AG08395 (cell line): ENCODE measurements around the gene CEP41.

ENCODE experiments used
- DNase-seq: peaks from one replicate; pipeline ENCODE4 v3.0.0; 2012; ENCODE audit warnings: mixed read lengths, low spot score

Gene CEP41, protein sequence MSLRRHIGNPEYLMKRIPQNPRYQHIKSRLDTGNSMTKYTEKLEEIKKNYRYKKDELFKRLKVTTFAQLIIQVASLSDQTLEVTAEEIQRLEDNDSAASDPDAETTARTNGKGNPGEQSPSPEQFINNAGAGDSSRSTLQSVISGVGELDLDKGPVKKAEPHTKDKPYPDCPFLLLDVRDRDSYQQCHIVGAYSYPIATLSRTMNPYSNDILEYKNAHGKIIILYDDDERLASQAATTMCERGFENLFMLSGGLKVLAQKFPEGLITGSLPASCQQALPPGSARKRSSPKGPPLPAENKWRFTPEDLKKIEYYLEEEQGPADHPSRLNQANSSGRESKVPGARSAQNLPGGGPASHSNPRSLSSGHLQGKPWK

DNA sequence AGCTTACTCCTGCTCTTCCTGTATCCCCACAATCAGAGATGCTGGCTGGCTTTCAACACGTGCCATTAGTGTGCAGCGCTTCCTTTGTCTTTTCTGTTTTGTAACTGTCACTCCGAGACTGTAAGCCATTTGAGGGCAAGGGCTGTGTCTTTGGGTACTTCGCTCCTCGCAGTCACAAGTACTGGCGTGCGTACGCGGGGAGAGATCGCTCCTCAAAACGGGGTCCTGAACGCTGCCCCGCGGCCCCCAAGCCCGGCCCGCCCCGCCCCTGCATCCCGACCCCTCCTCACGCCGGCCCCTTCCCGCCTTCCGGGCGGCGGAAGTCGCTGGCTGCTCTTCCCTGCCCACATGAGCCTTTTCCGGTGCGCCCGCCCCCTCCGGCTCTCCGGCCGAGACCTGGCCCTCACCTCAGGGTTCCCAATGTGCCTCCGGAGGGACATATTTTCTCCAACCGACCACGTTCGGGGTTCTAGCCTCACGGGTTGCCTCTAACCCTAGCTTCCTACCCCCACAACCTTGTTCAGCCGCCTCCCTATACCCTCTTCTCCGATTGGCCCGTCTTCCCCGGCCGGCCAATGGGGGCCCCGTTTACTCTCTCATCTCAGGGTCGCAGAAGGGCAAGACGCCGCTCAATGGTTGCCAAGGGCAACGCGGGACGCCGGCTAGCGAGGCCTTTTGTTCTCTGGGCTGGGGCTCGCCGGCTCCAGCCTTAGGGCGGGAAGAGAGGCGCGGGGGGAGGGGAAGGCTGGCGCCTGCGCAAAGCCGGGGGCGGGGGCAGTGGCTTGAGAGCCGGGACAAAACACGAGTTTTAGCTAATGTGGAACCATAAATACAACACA is at the start of gene CEP41:
TSS of gene CEP41 (minus strand) at position 490 of the 839 bp plus-strand sequence. CDS start at position 440, 50 bp downstream.
- DNase-seq, result peak; percentile 99

DNA sequence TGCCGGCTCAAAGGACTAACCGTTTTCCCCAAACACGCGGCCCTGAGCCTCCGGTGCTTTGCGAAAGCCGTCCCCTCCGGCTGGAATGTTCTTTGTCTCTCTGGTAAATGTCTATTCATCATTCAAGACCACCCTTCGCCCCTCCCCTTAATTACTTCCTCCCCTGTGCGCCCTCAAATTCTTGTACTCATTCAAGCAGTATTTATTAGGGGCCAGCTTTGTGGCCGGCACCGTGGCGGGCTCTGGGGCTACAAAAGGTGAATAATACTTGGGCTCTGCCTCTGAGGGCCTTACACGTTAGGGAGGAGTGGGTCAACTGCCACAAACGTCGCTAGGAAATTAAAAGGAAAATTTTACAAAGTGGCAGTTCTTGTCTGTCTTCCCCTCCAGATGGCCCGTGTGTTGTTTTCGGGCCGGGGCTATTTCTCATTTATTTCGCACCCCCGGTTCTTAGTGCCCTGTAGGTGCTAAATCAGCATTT is 49.5 kb upstream of the CEP41 start:
- no peak for DNase-seq

- DNase-seq, result no peak
Measured at GRCh38 chr7:130489140-130489983, 48.5 kb upstream of the CEP41 start.

DNA sequence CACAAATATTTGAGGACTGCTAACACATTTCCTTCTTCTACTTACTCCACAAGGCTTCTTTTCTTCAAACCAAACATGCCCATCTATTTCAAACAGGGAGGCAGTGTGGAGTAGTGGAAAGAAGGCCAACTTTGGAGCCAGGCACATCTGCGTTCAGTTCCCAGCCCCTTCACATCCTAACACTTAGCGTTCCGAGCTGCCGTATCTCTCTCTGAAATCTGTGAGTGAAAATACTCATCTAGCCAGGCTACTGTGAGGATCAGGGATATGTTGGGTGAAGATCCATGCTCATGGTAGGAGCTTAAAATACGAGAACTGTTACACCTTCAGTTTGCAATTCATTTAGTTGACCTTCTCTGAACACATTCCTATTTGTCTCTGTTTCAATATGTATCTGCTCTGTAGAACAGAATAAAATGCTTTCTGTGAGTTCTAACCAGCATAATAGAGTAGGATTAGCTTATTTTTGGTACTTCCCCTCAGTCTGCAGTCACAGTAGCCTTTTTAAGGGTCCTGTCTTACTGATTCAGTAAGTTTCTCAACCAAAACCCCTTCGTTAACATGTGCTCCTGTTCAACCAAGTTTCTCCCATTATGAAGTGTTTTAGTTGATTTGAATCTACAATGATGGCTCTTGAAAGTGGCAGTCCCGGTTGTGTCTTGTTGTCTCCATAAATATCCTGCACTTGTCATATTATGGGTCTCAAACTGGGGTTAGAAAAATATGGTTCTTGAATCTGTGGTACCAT is 47.8 kb upstream of the CEP41 start:
- no peak for DNase-seq

DNA sequence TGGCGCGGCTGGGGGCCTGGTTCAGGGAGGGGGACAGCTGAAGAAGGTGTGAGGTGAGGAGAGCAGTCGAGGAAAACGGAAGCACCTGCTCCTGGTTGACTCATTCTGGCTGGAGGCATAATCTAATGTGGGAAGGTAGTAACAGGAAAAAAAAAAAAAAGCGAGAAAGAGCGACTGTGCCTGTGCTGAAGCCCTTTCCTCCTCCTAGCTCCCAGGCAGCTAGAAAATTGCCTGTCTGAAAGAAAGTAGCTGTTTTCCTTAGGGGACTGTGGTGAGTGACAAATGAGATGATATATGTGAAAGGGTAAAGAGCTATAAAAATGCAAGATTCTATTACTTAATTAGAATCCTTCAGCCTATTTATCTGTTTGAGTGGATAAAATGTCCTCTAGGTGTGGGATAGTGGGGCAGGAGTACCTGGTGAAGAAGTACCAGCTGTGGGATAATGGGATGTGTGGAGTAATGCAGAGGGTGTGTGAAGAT is 46.2 kb upstream of the CEP41 start:
- DNase-seq, result no peak

- no peak for DNase-seq
Measured at GRCh38 chr7:130486114-130486953, 45.5 kb upstream of the CEP41 start.

- DNase-seq, result no peak
Measured at GRCh38 chr7:130485734-130486113, 44.9 kb upstream of the CEP41 start.

GRCh38 chr7:130483031-130483430 is 42.2 kb upstream of the CEP41 start:
- DNase-seq, result no peak

GRCh38 chr7:130481898-130482297 is 41.1 kb upstream of the CEP41 start:
- DNase-seq, result no peak

DNA sequence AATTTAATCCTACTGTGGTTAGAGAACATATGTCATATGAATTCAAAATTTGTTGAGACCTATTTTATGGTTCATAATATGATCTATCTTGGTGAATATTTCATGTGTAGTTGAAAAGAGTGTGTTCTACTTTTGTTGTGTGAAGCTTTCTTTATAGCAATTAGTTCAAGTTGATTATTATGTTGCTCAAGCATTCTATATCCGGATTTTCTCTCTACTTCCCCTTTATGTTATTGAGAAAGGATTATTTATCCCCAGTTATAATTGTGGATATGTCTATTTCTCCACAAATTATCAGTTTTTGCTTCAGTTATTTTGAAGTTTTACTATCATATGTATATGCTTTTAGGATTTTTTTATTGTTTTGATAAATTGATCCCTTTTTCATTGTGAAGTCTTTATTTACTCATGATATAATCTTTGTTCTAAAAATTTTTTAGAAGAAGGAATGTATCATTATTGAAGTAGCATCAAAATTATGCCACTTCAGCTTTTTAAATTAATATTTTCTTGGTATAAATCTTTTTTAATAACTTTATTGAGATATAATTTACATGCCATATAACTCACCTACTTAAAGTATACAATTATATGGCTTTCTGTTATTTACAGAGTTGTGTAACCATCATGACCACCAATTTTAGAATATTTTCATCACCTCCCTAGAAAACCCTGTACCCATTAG is 39.0 kb upstream of the CEP41 start:
- no peak for DNase-seq

DNA sequence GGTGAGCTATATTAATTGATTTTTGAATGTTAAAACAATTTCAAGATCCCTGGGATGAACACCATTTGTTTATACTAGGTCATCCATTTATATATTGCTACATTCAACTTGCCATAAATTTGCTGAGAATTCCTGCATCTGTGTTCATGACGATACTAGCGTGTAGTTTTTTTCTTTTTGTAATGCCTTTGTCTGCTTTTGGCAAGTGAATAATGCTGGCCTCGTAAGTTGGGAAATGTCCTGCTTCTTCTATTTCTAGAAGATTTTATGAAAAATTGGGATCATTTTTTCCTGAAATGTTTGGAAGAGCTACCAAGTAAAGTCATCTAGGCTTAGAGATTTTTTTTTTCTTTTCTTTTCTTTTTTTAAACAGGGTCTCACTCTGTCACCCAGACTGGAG is 38.2 kb upstream of the CEP41 start:
- DNase-seq, result no peak

DNA sequence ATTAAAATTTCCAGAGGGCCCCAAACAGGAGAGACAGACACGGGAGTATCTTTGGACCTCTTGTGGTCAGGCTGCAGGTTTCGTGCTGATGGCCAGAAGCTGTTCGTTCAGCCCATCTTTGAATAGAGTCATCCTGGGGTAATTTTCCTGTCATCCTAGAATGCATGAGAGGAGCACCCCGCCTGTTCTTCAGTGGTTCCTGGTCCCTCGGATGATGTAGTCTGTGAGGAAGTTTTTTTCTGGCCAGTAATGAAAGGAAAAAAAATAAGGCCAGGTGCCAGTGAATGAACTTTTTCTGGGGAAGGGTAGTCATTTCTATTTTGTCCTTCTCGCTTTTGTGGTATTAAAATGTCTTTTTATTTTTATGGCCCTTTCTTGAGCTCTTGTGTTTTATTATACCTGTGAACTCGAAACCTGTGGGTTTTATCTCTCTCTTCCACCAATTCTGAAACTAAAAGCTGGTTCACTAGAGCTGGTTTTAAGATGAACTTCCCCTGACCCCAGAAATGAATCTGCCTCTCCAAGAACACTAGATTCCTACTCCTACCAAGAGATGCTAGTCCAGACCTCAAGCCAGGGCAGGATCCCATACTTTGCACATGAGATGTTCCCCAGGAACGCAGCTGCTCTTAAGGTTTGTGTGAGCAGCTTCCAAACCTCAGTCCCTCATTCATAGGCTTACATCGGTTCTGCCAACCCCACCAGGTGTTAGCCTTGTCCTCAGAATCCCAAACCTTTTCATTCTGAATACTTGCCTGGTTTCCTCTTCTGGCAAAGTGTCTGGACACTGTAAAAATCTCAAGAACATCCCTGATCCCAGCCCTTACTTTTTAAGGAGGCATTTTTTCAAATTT is 35.7 kb upstream of the CEP41 start:
- DNase-seq, result no peak

GRCh38 chr7:130475776-130476175 is 35.0 kb upstream of the CEP41 start:
- DNase-seq, result no peak

DNA sequence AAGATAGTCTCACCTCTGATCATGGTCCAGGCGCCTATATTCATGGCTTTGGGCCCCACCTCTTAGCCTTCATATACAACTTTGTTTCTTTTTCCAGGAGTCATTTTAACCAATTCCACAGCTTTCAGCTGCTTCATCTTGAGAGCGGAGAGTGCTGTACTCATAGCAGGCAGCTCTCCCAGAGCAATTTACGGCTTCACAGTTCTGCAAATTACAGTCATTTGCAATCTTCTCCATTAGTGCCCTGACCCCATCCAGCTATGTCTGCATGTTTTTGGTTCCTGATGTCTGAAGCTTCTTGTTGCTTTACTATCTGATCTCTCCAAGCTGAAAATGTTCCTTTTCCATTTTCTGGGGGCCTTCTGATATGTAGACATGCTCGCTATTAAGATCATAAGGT is 33.1 kb upstream of the CEP41 start:
- no peak for DNase-seq

DNA sequence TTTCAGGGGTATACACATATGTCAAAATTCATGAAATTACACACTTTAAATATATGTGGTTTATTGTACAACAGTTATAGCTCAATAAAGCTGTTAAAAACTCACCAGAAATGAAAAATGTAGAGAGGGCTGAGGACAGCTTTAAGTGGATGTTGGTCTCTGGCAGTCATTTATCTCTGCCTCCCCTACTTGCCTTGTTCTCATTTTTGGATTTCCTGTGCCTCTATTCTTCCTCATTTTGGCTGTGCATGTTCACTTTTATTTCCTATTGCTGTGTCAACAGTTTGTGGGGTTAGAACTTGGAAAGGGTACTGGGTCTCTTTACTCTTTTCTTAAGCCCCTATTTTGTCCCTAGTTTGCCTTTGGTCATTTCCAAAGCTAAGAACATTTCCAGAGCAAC is 32.5 kb upstream of the CEP41 start:
- DNase-seq, result no peak

GRCh38 chr7:130471974-130472373 is 31.2 kb upstream of the CEP41 start:
- DNase-seq, result no peak

GRCh38 chr7:130468612-130469011 is 27.8 kb upstream of the CEP41 start:
- no peak for DNase-seq

- no peak for DNase-seq
Measured at GRCh38 chr7:130463553-130464434, 23.0 kb upstream of the CEP41 start.
